ENCODE measurements around the gene CHKB. TPM values are rescaled to one million over a fixed set of nuclear protein-coding genes. Genes with fewer than 3 reads are reported as not detected.

The CHKB gene
- total RNA-seq, 1 experiment from 2014 or later = 55.1 TPM

GRCh38 chr22:50625568-50626313 is 43.1 kb upstream of the CHKB start:
- Histone ChIP-seq H3K27me3 (ENCODE audit: insufficient read depth, low read length) (peaks cover 6% of the 10 kb centered on the region; the same call in 1 of the 2 replicates), H3K79me2 (ENCODE audit: insufficient read depth, low read length) (no peaks in the 10 kb centered on the region), H3K9ac (ENCODE audit: low read length) (no peak overlapping the region), H3K27ac (ENCODE audit: low read depth, low read length) (no peak overlapping the region), H4K20me1 (ENCODE audit: insufficient read depth) (no peaks in the 10 kb centered on the region), H3K9me3 (ENCODE audit: control insufficient read depth in 1 of 2, insufficient read depth in 1 of 2, low read depth in 1 of 2, low read length in 2 of 2) (no peaks in the 10 kb centered on the region), H3K4me3 (replicated peaks in 1 of 2; ENCODE audit: low read depth in 1 of 2, low read length in 2 of 2) (no peak overlapping the region), H3K4me2 (ENCODE audit: low read length) (no peak overlapping the region), H3K4me1 (ENCODE audit: control insufficient read depth in 1 of 2, insufficient read depth in 2 of 2, low read length in 2 of 2) (peaks cover 10 to 53% of the 10 kb centered on the region in 2 experiments; a peak in 3 of 4 replicates), H2AFZ (ENCODE audit: low read depth, low read length, poor library complexity, severe bottlenecking) (no peak overlapping the region), H3K36me3 (ENCODE audit: control insufficient read depth in 1 of 2, insufficient read depth in 2 of 2, low read length in 2 of 2) (no peaks in the 10 kb centered on the region), H3K9me2 (ENCODE audit: insufficient read depth) (no peaks in the 10 kb centered on the region)
- ChIA-PET RAD21 (ENCODE audit: low non-redundant PET in 1 of 2, low total read pairs in 2 of 2, uncharacterized antibody in 2 of 2, unreplicated experiment in 2 of 2) (interaction anchor here in 1 of 2 experiments (0.6 kb wide), 1 partner anchor 105 kb away, joined by 7 read pairs; no protein-coding TSS in a partner anchor), CTCF (interaction anchor here (1.2 kb wide), 1 partner anchor 65 kb away, joined by 3 read pairs; no protein-coding TSS in a partner anchor), POLR2A (no interaction called here)
- DNase-seq (ENCODE audit: low read depth, low spot score) = no peak
- no TSS peak for BruUV-seq (replicated peaks)
- TF ChIP-seq CEBPB (IDR thresholded peaks at IDR 0.05; ENCODE audit: low read depth) = no peak
- no peak for TF ChIP-seq POLR2A (IDR thresholded peaks at IDR 0.05; ENCODE audit: borderline replicate concordance, extremely low read depth, insufficient read depth, insufficient read length)
- TF ChIP-seq, protein P1, sequence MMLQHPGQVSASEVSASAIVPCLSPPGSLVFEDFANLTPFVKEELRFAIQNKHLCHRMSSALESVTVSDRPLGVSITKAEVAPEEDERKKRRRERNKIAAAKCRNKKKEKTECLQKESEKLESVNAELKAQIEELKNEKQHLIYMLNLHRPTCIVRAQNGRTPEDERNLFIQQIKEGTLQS (IDR thresholded peaks at IDR 0.05) = no peak
- TF ChIP-seq ZBTB33 (IDR thresholded peaks at IDR 0.05; ENCODE audit: extremely low read depth, insufficient replicate concordance, low read length) = no peak
- TF ChIP-seq EGR1 (IDR thresholded peaks at IDR 0.05; ENCODE audit: low read depth) = no peak
- TF ChIP-seq POLR2AphosphoS5 (IDR thresholded peaks at IDR 0.05; ENCODE audit: low read depth, low read length) = no peak
- peak; percentile 34; the same call in 1 of the 2 replicates for TF ChIP-seq RAD21 (IDR thresholded peaks at IDR 0.05; ENCODE audit: low read depth)
- no peak for TF ChIP-seq ELF1 (IDR thresholded peaks at IDR 0.05; ENCODE audit: borderline replicate concordance, low read depth)
- TF ChIP-seq EZH2phosphoT487 (IDR thresholded peaks at IDR 0.05; ENCODE audit: borderline replicate concordance) = no peak
- TF ChIP-seq, protein P2, sequence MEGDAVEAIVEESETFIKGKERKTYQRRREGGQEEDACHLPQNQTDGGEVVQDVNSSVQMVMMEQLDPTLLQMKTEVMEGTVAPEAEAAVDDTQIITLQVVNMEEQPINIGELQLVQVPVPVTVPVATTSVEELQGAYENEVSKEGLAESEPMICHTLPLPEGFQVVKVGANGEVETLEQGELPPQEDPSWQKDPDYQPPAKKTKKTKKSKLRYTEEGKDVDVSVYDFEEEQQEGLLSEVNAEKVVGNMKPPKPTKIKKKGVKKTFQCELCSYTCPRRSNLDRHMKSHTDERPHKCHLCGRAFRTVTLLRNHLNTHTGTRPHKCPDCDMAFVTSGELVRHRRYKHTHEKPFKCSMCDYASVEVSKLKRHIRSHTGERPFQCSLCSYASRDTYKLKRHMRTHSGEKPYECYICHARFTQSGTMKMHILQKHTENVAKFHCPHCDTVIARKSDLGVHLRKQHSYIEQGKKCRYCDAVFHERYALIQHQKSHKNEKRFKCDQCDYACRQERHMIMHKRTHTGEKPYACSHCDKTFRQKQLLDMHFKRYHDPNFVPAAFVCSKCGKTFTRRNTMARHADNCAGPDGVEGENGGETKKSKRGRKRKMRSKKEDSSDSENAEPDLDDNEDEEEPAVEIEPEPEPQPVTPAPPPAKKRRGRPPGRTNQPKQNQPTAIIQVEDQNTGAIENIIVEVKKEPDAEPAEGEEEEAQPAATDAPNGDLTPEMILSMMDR (IDR thresholded peaks at IDR 0.05 in 2 of 3, conservative IDR thresholded peaks at IDR 0.05 in 1 of 3; ENCODE audit: borderline replicate concordance in 1 of 3, insufficient read depth in 1 of 3, low read depth in 2 of 3, low read length in 2 of 3) = peak; percentile 12 to 37 (median 27); a peak in 3 of 6 replicates
- no peak for TF ChIP-seq CBX3 (IDR thresholded peaks at IDR 0.05; ENCODE audit: low read depth)
- TF ChIP-seq SIN3A (IDR thresholded peaks at IDR 0.05; ENCODE audit: low read depth) = no peak
- no peak for ATAC-seq
- intact Hi-C loops (cut with micrococcal nuclease) = loop anchor here (2.0 kb wide), 1 partner anchor 65 kb away; no protein-coding TSS in a partner anchor
